Left renal pelvis (tissue), 4 donors: Measurements from ENCODE around the gene RCSD1. TPM values are rescaled to one million over a fixed set of nuclear protein-coding genes. Genes with fewer than 3 reads are reported as not detected.
A peak's percentile ranks its signal among the peaks of the same experiment; 100 is the strongest.
"Not testable (repeated sequence)": the region's sequence is repeated elsewhere in the genome, so short reads cannot be mapped to it uniquely, and the experiment has no call there.

Experiments
- DNase-seq, 4 donors: peaks; one replicate each; pipeline ENCODE4 v3.0.0-alpha.2; 2013; ENCODE audit warnings: low read depth in 4 of 4, low spot score in 3 of 4
- polyA plus RNA-seq, 4 donors: library from polyadenylated mRNA; unstranded; fragments of 120-200 nt; gene quantifications; one replicate each; pipeline ENCODE4 v1.2.1, GENCODE V29; 2013; ENCODE audit not compliant: insufficient read length in 4 of 4

The RCSD1 gene
- polyA plus RNA-seq, 4 donors = 8.4 to 14.1 (median 12.9) TPM

GRCh38 chr1:167710836-167711235 lies 80.8 kb downstream of the RCSD1 start:
- DNase-seq = no peak

- DNase-seq = no peak
Observed at GRCh38 chr1:167711797-167712196, 81.8 kb downstream of the RCSD1 start.

- peak in 2 of 4 donors; percentile 12 to 29 for DNase-seq
Observed at GRCh38 chr1:167713330-167714081, 83.5 kb downstream of the RCSD1 start.

GRCh38 chr1:167714098-167714438 lies 84.0 kb downstream of the RCSD1 start:
- peak in 1 of 4 donors; percentile 27 for DNase-seq

GRCh38 chr1:167714439-167715156 lies 84.6 kb downstream of the RCSD1 start:
- DNase-seq = peak in 3 of 4 donors; percentile 69 to 81 (median 79)

GRCh38 chr1:167715157-167715999 lies 85.3 kb downstream of the RCSD1 start:
- peak in 3 of 4 donors; percentile 78 to 85 (median 82) for DNase-seq

- DNase-seq = peak in 1 of 4 donors; percentile 21
Observed at GRCh38 chr1:167716000-167716271, 85.9 kb downstream of the RCSD1 start.

GRCh38 chr1:167717351-167717750 lies 87.3 kb downstream of the RCSD1 start:
- DNase-seq = no peak

- DNase-seq = no peak
Observed at GRCh38 chr1:167718914-167719691, 89.1 kb downstream of the RCSD1 start.

- DNase-seq = not testable (repeated sequence)
Observed at GRCh38 chr1:167719715-167720421, 89.8 kb downstream of the RCSD1 start.

- DNase-seq = peak in 2 of 4 donors; percentile 9 to 29
Observed at GRCh38 chr1:167720965-167721616, 91.1 kb downstream of the RCSD1 start.

- peak; percentile 90 to 94 (median 92) for DNase-seq
Observed at GRCh38 chr1:167721617-167722151, 91.7 kb downstream of the RCSD1 start, which contains the start of gene MPZL1. TSS of gene MPZL1 (plus strand) at chr1:167721982. CDS start at chr1:167722152, 170 bp downstream.

GRCh38 chr1:167722152-167722869 lies 92.3 kb downstream of the RCSD1 start:
- peak in 2 of 4 donors; percentile 31 to 47 for DNase-seq

GRCh38 chr1:167722870-167723251 lies 92.8 kb downstream of the RCSD1 start:
- DNase-seq = no peak

- no peak for DNase-seq
Observed at GRCh38 chr1:167723707-167724323, 93.8 kb downstream of the RCSD1 start.

- no peak for DNase-seq
Observed at GRCh38 chr1:167726008-167726407, 96.0 kb downstream of the RCSD1 start.

- no peak for DNase-seq
Observed at GRCh38 chr1:167728818-167729410, 98.9 kb downstream of the RCSD1 start.

- no peak for DNase-seq
Observed at GRCh38 chr1:167734227-167734626, 104.2 kb downstream of the RCSD1 start.
